Measurements from ENCODE around the gene AFDN.

DNA sequence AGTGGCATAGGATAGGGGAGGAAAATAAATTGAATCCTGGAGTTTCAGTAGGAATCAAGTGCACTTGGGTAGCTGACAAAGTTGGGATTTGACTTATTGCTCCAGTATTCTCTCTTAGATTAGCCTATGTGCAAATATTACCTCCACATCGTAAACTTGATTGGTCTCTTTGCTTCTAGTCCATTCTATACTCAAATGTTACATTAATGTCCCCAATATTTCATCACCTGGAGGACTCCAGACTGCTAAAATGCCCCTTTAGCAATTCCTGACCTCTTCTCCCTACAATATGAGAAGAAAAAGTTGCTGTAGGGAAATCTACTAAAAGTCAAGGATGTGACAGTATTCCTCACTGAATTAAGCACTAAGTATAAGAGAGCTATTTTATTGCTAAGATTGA lies 16.3 kb downstream of the AFDN start:
- TF ChIP-seq, protein P1, sequence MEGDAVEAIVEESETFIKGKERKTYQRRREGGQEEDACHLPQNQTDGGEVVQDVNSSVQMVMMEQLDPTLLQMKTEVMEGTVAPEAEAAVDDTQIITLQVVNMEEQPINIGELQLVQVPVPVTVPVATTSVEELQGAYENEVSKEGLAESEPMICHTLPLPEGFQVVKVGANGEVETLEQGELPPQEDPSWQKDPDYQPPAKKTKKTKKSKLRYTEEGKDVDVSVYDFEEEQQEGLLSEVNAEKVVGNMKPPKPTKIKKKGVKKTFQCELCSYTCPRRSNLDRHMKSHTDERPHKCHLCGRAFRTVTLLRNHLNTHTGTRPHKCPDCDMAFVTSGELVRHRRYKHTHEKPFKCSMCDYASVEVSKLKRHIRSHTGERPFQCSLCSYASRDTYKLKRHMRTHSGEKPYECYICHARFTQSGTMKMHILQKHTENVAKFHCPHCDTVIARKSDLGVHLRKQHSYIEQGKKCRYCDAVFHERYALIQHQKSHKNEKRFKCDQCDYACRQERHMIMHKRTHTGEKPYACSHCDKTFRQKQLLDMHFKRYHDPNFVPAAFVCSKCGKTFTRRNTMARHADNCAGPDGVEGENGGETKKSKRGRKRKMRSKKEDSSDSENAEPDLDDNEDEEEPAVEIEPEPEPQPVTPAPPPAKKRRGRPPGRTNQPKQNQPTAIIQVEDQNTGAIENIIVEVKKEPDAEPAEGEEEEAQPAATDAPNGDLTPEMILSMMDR (IDR thresholded peaks at IDR 0.05) = no peak
- TF ChIP-seq POLR2A (IDR thresholded peaks at IDR 0.05) (no peak), EP300 (IDR thresholded peaks at IDR 0.05; ENCODE audit: low read depth) (no peak), POLR2AphosphoS5 (IDR thresholded peaks at IDR 0.05) (no peak)
